H1 (cell line): ENCODE results near the gene GALNT9. TPM values are rescaled to one million over a fixed set of nuclear protein-coding genes. Genes with fewer than 3 reads are reported as not detected.

Experiments used
- CBX5 ChIP-seq: fragments of 300-800, 300-1000 bp; sonication (generic); IDR thresholded peaks from 2 replicates; pipeline ENCODE4 v1.7.1; 2016; ENCODE audit warnings: antibody characterized with exemption, low read length, low read depth
- CTBP2 ChIP-seq: IDR thresholded peaks from 2 replicates; pipeline ENCODE4 v1.7.0; 2011; ENCODE audit warnings: borderline replicate concordance, mild to moderate bottlenecking, moderate library complexity, mixed read lengths, low read length; ENCODE audit not compliant: insufficient read depth, insufficient read length
- FOSL1 ChIP-seq: IDR thresholded peaks from 2 replicates; pipeline ENCODE4 v1.6.1; 2011; ENCODE audit warnings: mild to moderate bottlenecking, low read depth, low read length, moderate library complexity; ENCODE audit not compliant: insufficient read depth
- JUND ChIP-seq: IDR thresholded peaks from 2 replicates; pipeline ENCODE4 v1.6.1; 2011; ENCODE audit warnings: mild to moderate bottlenecking, improper control_type of control experiment, low read length
- MAFK ChIP-seq: IDR thresholded peaks from 2 replicates; pipeline ENCODE4 v1.6.1; 2012; ENCODE audit warnings: low read depth, mild to moderate bottlenecking, improper control_type of control experiment, low read length
- POLR2A ChIP-seq, 2 experiments: IDR thresholded peaks; 1 replicate in 1 of 2; 2 replicates in 1 of 2; pipeline ENCODE4 v1.6.1; 2011; ENCODE audit warnings: low read depth in 2 of 2, low read length in 2 of 2, mild to moderate bottlenecking in 2 of 2; ENCODE audit errors: control extremely low read depth in 1 of 2
- TBP ChIP-seq: IDR thresholded peaks from 2 replicates; pipeline ENCODE4 v1.6.1; 2011; ENCODE audit warnings: low read depth, low read length, improper control_type of control experiment
- polyA plus RNA-seq, 7 experiments: library from polyadenylated mRNA; depleted of rRNA in 3 of 7; stranded (reverse) in 5 of 7; unstranded in 2 of 7; fragments of >200 nt in 5 of 7; fragments of 200-250 nt in 2 of 7; gene quantifications; 1 replicate in 5 of 7; 2 replicates in 1 of 7; 4 replicates in 1 of 7; pipeline versions ENCODE4 v1.2.1 to v1.2.3, GENCODE V29; 2011 to 2013; ENCODE audit warnings: missing spikeins in 2 of 7, mixed read lengths in 2 of 7
- total RNA-seq: library from RNA; stranded (reverse); fragmentation: NEBNext Ultra II Directional; extraction: Animal tissue kit (Norgen Biotek cat#: 25700); gene quantifications from 2 replicates; pipeline ENCODE4 v1.2.1, GENCODE V29; 2021

Gene GALNT9
- total and polyA plus RNA-seq, 2 of the 8 experiments (the other 6 are each of a cell fraction or from before 2014, with no cell fraction given): 2.0 to 3.6 TPM

DNA sequence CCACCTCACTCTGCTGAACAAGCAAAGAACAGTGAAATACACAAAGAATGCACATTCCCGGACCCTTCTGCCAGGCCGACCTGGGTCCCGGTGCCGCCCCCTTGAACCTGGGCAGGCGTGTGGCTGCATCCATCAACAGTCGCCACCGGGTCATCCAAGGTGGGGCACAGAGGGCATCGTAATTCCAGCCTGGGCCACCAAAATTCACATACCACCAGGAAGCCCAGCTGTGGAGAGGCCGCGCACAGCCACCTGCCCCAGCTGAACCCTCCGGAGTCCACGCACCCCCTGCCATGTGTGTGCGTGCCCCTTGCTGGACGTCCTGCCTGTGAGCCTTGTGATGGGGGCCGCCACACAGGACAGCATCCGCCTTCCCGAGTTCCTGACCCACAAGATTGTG lies 99.5 kb downstream of the GALNT9 start (continued):
- no peak for TF ChIP-seq CBX5
- no peak for TF ChIP-seq FOSL1
- no peak for TF ChIP-seq JUND
- no peak for TF ChIP-seq TBP
- TF ChIP-seq MAFK: no peak
- TF ChIP-seq POLR2A (IDR thresholded peaks at IDR 0.05; ENCODE audit: control extremely low read depth in 1 of 2, low read depth in 2 of 2, low read length in 2 of 2): no peak
- no peak for TF ChIP-seq CTBP2
